Spleen (tissue), 7 donors: ENCODE measurements around the gene ENOPH1.

Source experiments
- CTCF ChIP-seq, 11 experiments: fragments of 200-600 bp in 7 of 11; fragments of 450-650 bp in 4 of 11; sonication (generic) in 4 of 11; IDR thresholded peaks in 8 of 11; conservative IDR thresholded peaks in 3 of 11; 1 replicate in 7 of 11; 2 replicates in 4 of 11; pipeline versions ENCODE4 v1.4.0 to v1.8.0; 2016 to 2021; ENCODE audit warnings: antibody characterized with exemption in 11 of 11, inconsistent platforms in 4 of 11, mild to moderate bottlenecking in 1 of 11
- POLR2A ChIP-seq, 3 donors: fragments of 450-650 bp; IDR thresholded peaks; one replicate each; pipeline ENCODE4 v1.5.1; 2017; ENCODE audit warnings: antibody characterized with exemption in 3 of 3, mild to moderate bottlenecking in 1 of 3
- POLR2AphosphoS5 ChIP-seq, 3 donors: sonication (generic); formaldehyde crosslinking; IDR thresholded peaks; one replicate each; pipeline ENCODE4 v1.5.1; 2017; ENCODE audit warnings: antibody characterized with exemption in 3 of 3
- donor health status: DM: no; HTN: no; CAD: no; lungs with moderate emphysema.
- donor health status: DM: no; HTN: no; CAD: no.
- donor health status: DM: no; HTN: no; CAD: no.

- no peak for TF ChIP-seq POLR2A (IDR thresholded peaks at IDR 0.05)
- no peak for TF ChIP-seq CTCF (IDR thresholded peaks at IDR 0.05 in 8 of 11, conservative IDR thresholded peaks at IDR 0.05 in 3 of 11)
- TF ChIP-seq POLR2AphosphoS5 (IDR thresholded peaks at IDR 0.05): no peak
Observed at GRCh38 chr4:82508011-82508410, 77.6 kb downstream of the ENOPH1 start.
